ENCODE results near the gene TFR2.

DNA sequence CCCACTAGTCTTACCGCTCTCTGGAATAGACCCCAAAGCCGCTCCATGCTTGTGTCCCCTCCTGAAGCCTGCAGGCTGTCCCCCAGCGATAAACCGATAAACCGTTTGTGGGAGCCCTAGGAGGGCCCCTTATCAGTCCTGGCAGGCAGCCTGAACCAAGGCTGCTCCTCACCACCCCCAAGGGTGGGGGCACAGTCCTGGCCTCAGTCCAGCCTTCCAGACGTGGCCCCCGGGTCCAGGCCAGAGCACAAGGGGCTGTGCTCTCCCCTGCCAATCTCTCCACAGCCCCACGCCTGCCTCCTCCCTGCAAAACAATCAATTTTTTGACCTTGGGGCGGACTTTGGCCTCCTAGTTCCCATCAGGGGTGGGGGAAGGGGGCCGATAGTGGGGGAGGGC is at the start of gene TFR2:
- TF ChIP-seq CTCF (IDR thresholded peaks at IDR 0.05) (no peak), EZH2phosphoT487 (IDR thresholded peaks at IDR 0.05) (no peak), EZH2 (IDR thresholded peaks at IDR 0.05) (no peak)

Measured in neural progenitor cell (in vitro differentiated cells).